ENCODE data around the gene CD5L.

Gene CD5L

DNA sequence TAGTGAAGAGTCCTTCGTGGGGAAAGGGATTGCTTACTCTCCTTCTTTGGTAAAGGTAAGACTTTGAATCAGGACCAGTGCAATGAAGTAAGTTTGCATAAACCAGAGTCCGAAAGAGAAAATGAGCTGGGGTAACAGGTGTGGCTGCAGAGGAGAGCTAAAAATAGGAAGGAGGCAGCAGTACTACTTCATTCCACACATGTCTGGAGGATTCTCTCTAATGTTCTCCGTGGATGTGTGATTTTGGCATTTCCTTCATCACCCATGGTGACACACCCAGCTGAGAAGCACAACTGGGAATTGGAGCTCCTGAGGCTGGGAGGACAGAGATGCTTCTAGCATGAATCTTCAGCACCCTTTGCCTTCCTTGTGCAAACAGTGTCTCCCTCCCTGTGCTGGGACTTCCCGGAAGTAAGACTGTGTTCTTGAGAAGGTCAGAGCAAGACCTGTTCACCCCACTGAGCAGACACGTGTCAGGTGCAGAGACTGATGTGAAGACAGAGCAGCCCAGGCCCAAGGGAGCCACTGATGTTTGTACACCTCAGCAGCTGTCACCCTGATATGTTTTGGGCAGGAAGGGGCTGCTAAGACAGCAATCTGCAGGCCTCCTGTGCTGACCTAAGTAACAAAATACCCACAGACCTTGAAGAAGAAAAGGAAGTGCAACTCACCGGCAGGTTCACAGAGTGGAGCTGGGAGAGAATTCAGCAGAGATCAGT is 35.0 kb downstream of the CD5L start:
- no peak for DNase-seq

DNA sequence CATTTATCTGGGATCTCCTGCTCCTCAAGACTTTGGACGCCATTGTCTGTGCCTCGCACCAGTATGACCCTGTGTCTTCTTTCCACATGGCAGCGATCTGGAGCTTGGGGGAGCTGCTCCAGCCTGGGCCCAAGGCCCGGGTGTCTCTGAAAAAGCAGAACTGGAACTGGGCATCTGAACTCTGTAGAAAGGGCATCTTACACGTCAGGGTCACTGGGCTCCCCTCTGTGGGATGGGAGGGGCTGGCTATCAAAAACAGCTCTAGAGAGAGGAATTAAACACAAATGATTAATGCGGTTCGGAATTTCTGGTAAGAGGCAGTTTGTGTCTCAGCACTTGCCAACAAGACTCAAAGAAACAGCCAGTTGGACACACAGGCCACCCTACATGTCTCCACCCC is 37.8 kb downstream of the CD5L start:
- no peak for DNase-seq

DNA sequence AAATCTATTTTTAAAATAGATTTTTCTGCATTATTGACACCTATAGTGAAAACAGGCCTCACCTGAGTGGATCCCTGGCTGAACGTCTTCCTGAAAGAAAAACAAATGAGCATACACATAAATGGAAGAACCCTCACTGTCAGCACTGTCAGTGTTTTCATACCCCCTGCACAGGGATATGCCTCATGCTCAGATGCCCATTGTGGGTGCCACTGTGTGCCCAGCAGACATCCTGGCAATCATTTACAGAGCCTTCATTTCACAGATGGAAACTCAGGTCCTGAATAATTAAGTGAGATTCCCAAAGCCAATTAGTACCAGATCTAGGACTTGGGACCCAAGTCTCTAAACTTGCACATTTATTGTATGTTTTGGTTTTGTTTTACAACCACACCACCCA is 41.6 kb downstream of the CD5L start:
- no peak for DNase-seq

DNA sequence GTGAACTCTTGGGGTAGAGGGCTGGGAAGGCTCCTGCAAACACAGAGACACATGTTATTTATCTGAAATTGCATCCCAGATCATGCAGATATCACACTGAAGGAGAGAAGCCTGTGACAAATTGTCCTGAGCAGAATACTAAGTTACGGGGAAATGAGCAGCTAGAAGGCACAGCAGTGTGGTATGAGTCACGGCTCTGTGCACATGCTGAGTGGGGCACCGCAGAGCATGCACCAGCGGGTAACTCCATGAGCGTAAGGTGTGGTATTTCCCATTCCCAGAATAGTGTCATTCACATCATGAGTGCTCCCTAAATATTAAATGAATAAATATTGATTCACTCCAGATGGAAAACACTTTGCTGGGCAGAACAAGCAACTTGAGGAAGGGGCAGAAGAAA is 43.4 kb downstream of the CD5L start:
- DNase-seq, result no peak

DNA sequence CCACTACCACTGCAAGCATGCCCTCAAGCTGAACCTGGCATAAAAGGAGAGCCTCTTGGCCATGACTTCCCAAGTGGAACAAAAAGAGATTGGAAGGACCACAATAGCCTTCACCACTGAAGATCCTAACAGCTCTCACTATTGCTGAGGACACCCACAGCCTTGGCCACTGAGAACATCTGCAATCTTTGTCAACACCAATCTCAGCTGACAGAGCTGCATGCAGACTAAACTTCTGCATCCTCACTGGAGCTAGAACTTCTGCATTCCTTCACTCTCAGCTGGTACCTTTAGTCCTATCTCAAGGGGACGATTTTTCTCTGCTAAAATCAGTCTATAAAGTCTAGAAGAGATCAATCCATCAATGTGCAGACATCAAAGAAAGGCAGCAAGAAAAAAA is 56.4 kb downstream of the CD5L start:
- no peak for DNase-seq

DNA sequence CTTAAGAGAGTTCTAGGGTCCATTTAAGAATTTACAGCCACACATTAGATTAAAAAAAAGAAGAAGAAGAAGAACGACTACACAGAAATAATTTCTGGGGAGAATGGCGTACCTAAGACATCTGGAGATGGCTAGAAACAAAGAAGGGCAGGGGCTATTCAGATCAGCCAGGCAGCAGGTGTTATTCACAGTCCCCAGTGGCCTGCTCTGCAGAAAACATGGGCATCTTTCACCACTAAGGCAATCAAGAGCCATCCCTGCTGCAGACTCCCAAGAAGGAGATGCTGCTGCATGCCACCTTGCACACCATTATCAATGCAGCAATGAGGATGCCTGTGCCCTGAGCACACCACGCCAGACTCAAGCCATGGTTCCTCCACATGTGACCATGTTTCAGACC is 56.8 kb downstream of the CD5L start:
- DNase-seq, result no peak

DNA sequence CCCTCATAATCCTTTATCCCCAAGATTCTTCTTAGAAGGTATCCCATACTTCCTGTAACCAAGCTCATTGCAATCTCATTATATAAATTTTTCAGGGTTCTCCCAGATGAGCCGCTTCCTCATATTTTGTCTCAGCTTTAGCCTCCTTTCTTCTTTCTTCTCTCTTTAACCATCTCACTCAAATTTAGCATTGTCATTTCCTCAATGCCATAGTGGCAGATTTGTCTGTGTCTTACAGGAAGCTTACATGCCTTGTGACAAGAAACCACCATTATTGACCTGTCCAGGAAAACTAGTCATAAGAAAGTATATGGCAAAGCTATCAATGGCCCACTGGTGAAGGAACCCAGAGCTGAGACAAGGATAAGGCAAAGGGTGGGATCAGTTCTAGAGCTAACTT is 58.7 kb downstream of the CD5L start:
- no peak for DNase-seq

DNA sequence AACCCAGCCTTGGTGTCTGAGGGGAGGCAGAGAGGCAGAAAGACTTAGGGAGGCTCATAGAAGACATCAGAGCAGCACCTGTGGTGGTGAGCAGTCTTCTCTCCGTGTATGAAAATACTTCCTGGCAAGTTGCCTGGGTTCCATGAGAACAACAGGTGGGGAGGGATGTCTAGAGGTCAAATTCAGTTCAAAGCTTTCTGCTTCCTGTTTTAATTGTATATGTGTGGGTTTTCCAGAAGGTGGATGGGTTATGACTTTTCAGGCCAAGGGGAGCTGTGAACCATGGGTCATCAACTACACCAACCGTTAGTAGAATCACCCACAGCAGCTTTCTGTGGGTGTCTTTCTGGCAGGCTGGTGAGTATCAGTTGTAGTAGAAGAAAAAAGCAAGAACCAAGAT is 60.6 kb downstream of the CD5L start:
- DNase-seq, result no peak

Data from activated naive CD4-positive, alpha-beta T cell treated with Interleukin-2 at 50 U/mL for 16 hours (primary cell).